Endothelial cell of umbilical vein (primary cell): ENCODE data around the gene ABI3BP.

Experiments used
- CTCF ChIP-seq, 2 donors: IDR thresholded peaks; 1 replicate in 1 of 2; 2 replicates in 1 of 2; pipeline ENCODE4 v1.5.1; 2011; ENCODE audit warnings: low read length in 2 of 2, mild to moderate bottlenecking in 2 of 2, moderate library complexity in 2 of 2, control low read depth in 1 of 2, inconsistent platforms in 1 of 2, low read depth in 1 of 2; ENCODE audit not compliant: insufficient read depth in 1 of 2; ENCODE audit errors: extremely low read depth in 1 of 2
- EZH2 ChIP-seq: IDR thresholded peaks from 2 replicates; pipeline ENCODE4 v1.6.1; 2012; ENCODE audit warnings: borderline replicate concordance, low read depth, mild to moderate bottlenecking, moderate library complexity, low read length, inconsistent platforms; ENCODE audit not compliant: severe bottlenecking
- MYC ChIP-seq: IDR thresholded peaks from one replicate; pipeline ENCODE4 v1.6.1; 2011; ENCODE audit warnings: mild to moderate bottlenecking, low read depth, low read length
- POLR2A ChIP-seq: IDR thresholded peaks from 2 replicates; pipeline ENCODE4 v1.6.1; 2012; ENCODE audit warnings: low read depth, mild to moderate bottlenecking, control low read depth, low read length
- POLR2AphosphoS5 ChIP-seq: IDR thresholded peaks from 2 replicates; pipeline ENCODE4 v1.6.1; 2012; ENCODE audit warnings: low read depth, mild to moderate bottlenecking, control low read depth, low read length, moderate library complexity; ENCODE audit not compliant: insufficient read depth
- TF ChIP-seq, protein P1 (sequence below): IDR thresholded peaks from 2 replicates; pipeline ENCODE4 v1.6.1; 2011; ENCODE audit not compliant: insufficient read depth, insufficient read length

DNA sequence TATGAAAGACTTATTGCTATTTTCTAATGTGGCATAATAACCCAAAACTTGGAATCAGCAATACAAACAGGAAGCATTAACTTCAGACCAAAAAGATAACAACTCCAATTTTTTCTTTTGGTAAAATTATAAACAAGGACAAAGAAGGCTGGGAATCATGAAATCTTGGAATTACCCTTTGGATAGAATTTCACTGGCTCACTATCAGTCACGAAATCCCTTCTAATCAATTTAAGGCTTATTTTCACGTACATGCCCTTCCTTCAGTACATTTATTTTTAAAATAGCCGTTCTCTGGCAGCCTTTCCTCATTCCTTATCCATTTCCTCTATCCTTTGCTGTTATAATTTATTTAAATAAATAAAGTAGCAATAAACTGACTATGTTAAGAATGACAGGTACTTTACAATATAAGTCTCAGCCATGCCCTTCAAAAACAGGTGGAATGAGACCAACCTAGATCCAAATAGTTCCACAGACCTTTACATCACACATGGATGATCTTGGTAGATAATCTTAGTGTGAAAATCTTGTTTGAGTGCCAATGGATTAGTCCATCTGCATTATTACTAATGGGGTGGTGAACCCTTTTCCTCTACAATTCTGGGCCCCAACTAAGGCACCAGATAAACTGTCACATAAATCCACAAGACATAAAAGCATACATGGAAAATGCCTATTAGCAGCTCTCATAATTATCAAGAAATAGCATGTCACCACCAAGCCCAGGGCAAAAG, 38.9 kb downstream of the ABI3BP start:
- TF ChIP-seq POLR2A: no peak
- TF ChIP-seq, protein P1, sequence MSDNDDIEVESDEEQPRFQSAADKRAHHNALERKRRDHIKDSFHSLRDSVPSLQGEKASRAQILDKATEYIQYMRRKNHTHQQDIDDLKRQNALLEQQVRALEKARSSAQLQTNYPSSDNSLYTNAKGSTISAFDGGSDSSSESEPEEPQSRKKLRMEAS: no peak
- TF ChIP-seq CTCF (IDR thresholded peaks at IDR 0.05; ENCODE audit: extremely low read depth in 1 of 2, insufficient read depth in 1 of 2, low read depth in 1 of 2, low read length in 2 of 2): no peak
- no peak for TF ChIP-seq MYC
- TF ChIP-seq EZH2: no peak
- TF ChIP-seq POLR2AphosphoS5: no peak
